ENCODE measurements around the gene ZGRF1. TPM values are rescaled to one million over a fixed set of nuclear protein-coding genes. Genes with fewer than 3 reads are reported as not detected.
"Not testable (repeated sequence)": the region's sequence is repeated elsewhere in the genome, so short reads cannot be mapped to it uniquely, and the experiment has no call there.

The ZGRF1 gene
- polyA plus RNA-seq, 3 donors = 0.74 to 0.94 (median 0.79) TPM

GRCh38 chr4:112509243-112510141 lies 127.2 kb downstream of the ZGRF1 start:
- H3K27ac ChIP-seq (ENCODE audit: low read depth, low read length) = no peak overlapping the region
- WGBS, 3 donors = 3 to 4% (median 4%) methylated on average over 46 of the region's 46 CpGs

GRCh38 chr4:112508356-112508755 lies 128.4 kb downstream of the ZGRF1 start:
- WGBS, 3 donors = 1 to 4% (median 3%) methylated on average over 6 of the region's 6 CpGs
- no peak overlapping the region for H3K27ac ChIP-seq (ENCODE audit: low read depth, low read length)

- H3K27ac ChIP-seq (ENCODE audit: low read depth, low read length) = no peak overlapping the region
- WGBS, 3 donors = 73 to 88% (median 84%) methylated on average over 4 of the region's 4 CpGs
These were observed 131.9 kb downstream of the ZGRF1 start for GRCh38 chr4:112504807-112505206.

GRCh38 chr4:112502871-112503270 lies 133.8 kb downstream of the ZGRF1 start:
- H3K27ac ChIP-seq (ENCODE audit: low read depth, low read length) = no peak overlapping the region
- 63 to 68% (median 67%) methylated on average over 5 of the region's 5 CpGs for WGBS, 3 donors

- H3K27ac ChIP-seq (ENCODE audit: low read depth, low read length) = no peak overlapping the region
- WGBS, 3 donors = 76 to 86% (median 83%) methylated on average over 7 of the region's 7 CpGs
These were observed 144.4 kb downstream of the ZGRF1 start for GRCh38 chr4:112492321-112492720.

- WGBS, 3 donors = 63 to 95% (median 83%) methylated on average over 3 of the region's 3 CpGs
- H3K27ac ChIP-seq (ENCODE audit: low read depth, low read length) = not testable (repeated sequence)
These were observed 145.9 kb downstream of the ZGRF1 start for GRCh38 chr4:112490808-112491207.

Other genes starting within 250 kb of the ZGRF1 start
- gene NEUROG2, start 120.7 kb downstream of the ZGRF1 start, polyA plus RNA-seq = not detected
- 10 to 100 TPM; 12.8 to 52.5 (median 30.5) TPM for gene LARP7, start 234 bp upstream of the ZGRF1 start, polyA plus RNA-seq